ENCODE results near the gene ZFC3H1.
"Not testable (repeated sequence)": the region's sequence is repeated elsewhere in the genome, so short reads cannot be mapped to it uniquely, and the experiment has no call there.

The ZFC3H1 gene

GRCh38 chr12:71663561-71664410 lies at the start of gene ZFC3H1, which contains the start of gene THAP2:
TSS of gene ZFC3H1 (minus strand) at chr12:71663848. CDS start at chr12:71663610, 238 bp downstream.
TSS of gene THAP2 (plus strand) at chr12:71664301. CDS start at chr12:71664510, 209 bp downstream.
- peak; percentile 80 to 99 (median 96) for DNase-seq

GRCh38 chr12:71710276-71711125 lies 46.9 kb upstream of the ZFC3H1 start:
- DNase-seq, result no peak

GRCh38 chr12:71708658-71709057 lies 45.0 kb upstream of the ZFC3H1 start:
- no peak for DNase-seq

GRCh38 chr12:71704920-71705319 lies 41.3 kb upstream of the ZFC3H1 start:
- no peak for DNase-seq

GRCh38 chr12:71703206-71703605 lies 39.6 kb upstream of the ZFC3H1 start:
- DNase-seq, result no peak

- no peak for DNase-seq
These were observed 38.9 kb upstream of the ZFC3H1 start for GRCh38 chr12:71702590-71702989.

GRCh38 chr12:71702181-71702580 lies 38.5 kb upstream of the ZFC3H1 start:
- not testable (repeated sequence) for DNase-seq

- DNase-seq, result no peak
These were observed 32.1 kb upstream of the ZFC3H1 start for GRCh38 chr12:71695782-71696181.

GRCh38 chr12:71694099-71694820 lies 30.6 kb upstream of the ZFC3H1 start:
- DNase-seq, result no peak

GRCh38 chr12:71693651-71694050 lies 30.0 kb upstream of the ZFC3H1 start:
- DNase-seq, result not testable (repeated sequence)

GRCh38 chr12:71693126-71693525 lies 29.5 kb upstream of the ZFC3H1 start:
- no peak for DNase-seq

- DNase-seq, result no peak
These were observed 28.0 kb upstream of the ZFC3H1 start for GRCh38 chr12:71691504-71692129.

- DNase-seq, result no peak
These were observed 25.4 kb upstream of the ZFC3H1 start for GRCh38 chr12:71688961-71689570.

GRCh38 chr12:71687172-71687571 lies 23.5 kb upstream of the ZFC3H1 start:
- not testable (repeated sequence) for DNase-seq

GRCh38 chr12:71686658-71687025 lies 23.0 kb upstream of the ZFC3H1 start:
- DNase-seq, result no peak

GRCh38 chr12:71685914-71686657 lies 22.4 kb upstream of the ZFC3H1 start, which contains the start of gene TMEM19:
TSS of gene TMEM19 (plus strand) at chr12:71686082. CDS start at chr12:71686681, 599 bp downstream.
- DNase-seq, result peak; percentile 34 to 99 (median 90)

- DNase-seq, result peak in 8 of 56 donors; percentile 1 to 34 (median 6)
These were observed 21.8 kb upstream of the ZFC3H1 start for GRCh38 chr12:71685312-71685906.

GRCh38 chr12:71684081-71684480 lies 20.4 kb upstream of the ZFC3H1 start:
- no peak for DNase-seq

GRCh38 chr12:71683633-71684032 lies 20.0 kb upstream of the ZFC3H1 start:
- no peak for DNase-seq

Data from nucleus accumbens (tissue), 56 donors.